MCF 10A (cell line): ENCODE measurements around the gene POLH. TPM values are rescaled to one million over a fixed set of nuclear protein-coding genes. Genes with fewer than 3 reads are reported as not detected.

Experiments used
- BruUV-seq: library from RNA; stranded (reverse); fragments of 400-500 nt; replicated peaks from 2 replicates; lab custom pipeline; 2021; lab: Mats Ljungman, UMichigan
- CTCF ChIA-PET: fragments of 300-600 bp; sonication (Branson Sonifier 250); formaldehyde crosslinking; extraction: SDS; loops from one replicate; lab custom pipeline; 2021; ENCODE audit warnings: antibody characterized with exemption, inconsistent platforms; lab: Yijun Ruan, JAX
- POLR2A ChIA-PET: fragments of 300-600, 350-650 bp; sonication (Branson Sonifier 250); formaldehyde crosslinking; extraction: SDS; loops from one replicate; lab custom pipeline; 2020; ENCODE audit warnings: antibody characterized with exemption, inconsistent platforms; lab: Yijun Ruan, JAX
- DNase-seq: peaks from one replicate; pipeline ENCODE4 v3.0.0-alpha.2; 2018; ENCODE audit not compliant: unreplicated experiment
- H3K27ac Mint-ChIP-seq: one replicate; pipeline ENCODE4 v1.8.0; 2022; ENCODE audit warnings: mild to moderate bottlenecking, low read depth, mixed read lengths; ENCODE audit not compliant: unreplicated experiment
- H3K27me3 Mint-ChIP-seq: one replicate; pipeline ENCODE4 v1.8.0; 2022; ENCODE audit warnings: mixed read lengths; ENCODE audit not compliant: insufficient read depth, unreplicated experiment
- H3K36me3 Mint-ChIP-seq: one replicate; pipeline ENCODE4 v1.8.0; 2022; ENCODE audit warnings: mild to moderate bottlenecking, moderate library complexity, mixed read lengths; ENCODE audit not compliant: insufficient read depth, unreplicated experiment
- H3K4me1 Mint-ChIP-seq: one replicate; pipeline ENCODE4 v1.8.0; 2022; ENCODE audit warnings: mixed read lengths; ENCODE audit not compliant: insufficient read depth, unreplicated experiment
- H3K4me3 Mint-ChIP-seq: one replicate; pipeline ENCODE4 v1.8.0; 2022; ENCODE audit warnings: mild to moderate bottlenecking, moderate library complexity, mixed read lengths; ENCODE audit not compliant: unreplicated experiment
- H3K9me3 Mint-ChIP-seq: one replicate; pipeline ENCODE4 v1.8.0; 2022; ENCODE audit warnings: mixed read lengths; ENCODE audit not compliant: unreplicated experiment
- CTCF ChIP-seq: fragments of 200-600 bp; IDR thresholded peaks from one replicate; pipeline ENCODE4 v1.8.0; 2022; ENCODE audit warnings: antibody characterized with exemption, mild to moderate bottlenecking; ENCODE audit not compliant: unreplicated experiment
- intact Hi-C: fragments of 100-400 bp; cut with micrococcal nuclease; formaldehyde crosslinking; loops from 2 replicates; pipeline ENCODE4 v1.14.1; 2022
- total RNA-seq: library from RNA; stranded (reverse); gene quantifications from 2 replicates; pipeline ENCODE4 v1.2.3, GENCODE V29; 2022

Gene POLH
- total RNA-seq, 1 experiment from 2014 or later, result 36.7 TPM

- Mint-ChIP-seq H3K4me1 (peaks cover 34% of the 10 kb centered on the region), H3K4me3 (peak overlapping the region; percentile 30), H3K27ac (no peak overlapping the region), H3K36me3 (peaks cover 46% of the 10 kb centered on the region), H3K9me3 (no peaks in the 10 kb centered on the region), H3K27me3 (no peaks in the 10 kb centered on the region)
- ChIA-PET POLR2A (interaction anchor here (0.6 to 3.0 kb wide), 7 partner anchors 7 to 50 kb away, joined by 3 to 13 read pairs (median 6); partner anchors contain the start of genes POLH and XPO5), CTCF (interaction anchor here (0.6 to 2.2 kb wide), 2 partner anchors 17 to 42 kb away, joined by 3 to 6 read pairs; no protein-coding TSS in a partner anchor)
- intact Hi-C loops, result no loop called here
- DNase-seq, result no peak
- BruUV-seq, result no TSS peak
- TF ChIP-seq CTCF, result no peak
These were observed 49.5 kb downstream of the POLH start for GRCh38 chr6:43625393-43625992.

GRCh38 chr6:43627008-43627825 lies 51.2 kb downstream of the POLH start:
- DNase-seq, result peak; percentile 90

GRCh38 chr6:43628393-43629103 lies 52.6 kb downstream of the POLH start:
- CTCF ChIA-PET, result interaction anchor here (0.8 to 1.2 kb wide), 2 partner anchors 20 to 435 kb away, joined by 4 to 5 read pairs; no protein-coding TSS in a partner anchor
- no TSS peak for BruUV-seq
- peaks cover 17% of the 10 kb centered on the region for H3K36me3 Mint-ChIP-seq

More at GRCh38 chr6:43627008-43627825, 51.2 kb downstream of the POLH start:
- ChIA-PET CTCF (interaction anchor here (0.8 to 1.1 kb wide), 2 partner anchors 19 to 434 kb away, joined by 4 to 5 read pairs; no protein-coding TSS in a partner anchor), POLR2A (interaction anchor here (0.5 to 3.0 kb wide), 16 partner anchors 9 to 1898 kb away, joined by 3 to 13 read pairs (median 4); partner anchors contain the start of genes MAD2L1BP, POLH, VEGFA and XPO5)
- H3K36me3 Mint-ChIP-seq, result peaks cover 31% of the 10 kb centered on the region
- TF ChIP-seq CTCF, result no peak
- H3K9me3 Mint-ChIP-seq, result no peaks in the 10 kb centered on the region
- peak overlapping the region; percentile 99 for H3K4me3 Mint-ChIP-seq
- H3K27ac Mint-ChIP-seq, result peak overlapping the region; percentile 98
- intact Hi-C loops, result no loop called here
- TSS peak; percentile 47 for BruUV-seq
- peaks cover 39% of the 10 kb centered on the region for H3K4me1 Mint-ChIP-seq
- H3K27me3 Mint-ChIP-seq, result no peaks in the 10 kb centered on the region

More at GRCh38 chr6:43628393-43629103, 52.6 kb downstream of the POLH start:
- DNase-seq, result peak; percentile 40
- H3K9me3 Mint-ChIP-seq, result no peaks in the 10 kb centered on the region
- intact Hi-C loops, result loop anchor here (2.0 kb wide), 1 partner anchor 142 kb away; the partner anchor contains the start of gene VEGFA
- H3K27ac Mint-ChIP-seq, result peak overlapping the region; percentile 97
- no peaks in the 10 kb centered on the region for H3K27me3 Mint-ChIP-seq
- peaks cover 39% of the 10 kb centered on the region for H3K4me1 Mint-ChIP-seq
- POLR2A ChIA-PET, result interaction anchor here (0.6 to 3.0 kb wide), 23 partner anchors 10 to 619 kb away, joined by 3 to 49 read pairs (median 6); partner anchors contain the start of genes HSP90AB1, KLC4, KLHDC3 and MRPL2
- H3K4me3 Mint-ChIP-seq, result peak overlapping the region; percentile 99
- TF ChIP-seq CTCF, result no peak
